Osteoblast (primary cell): ENCODE results near the gene PIK3CB. TPM values are rescaled to one million over a fixed set of nuclear protein-coding genes. Genes with fewer than 3 reads are reported as not detected.
A peak's percentile ranks its signal among the peaks of the same experiment; 100 is the strongest.
"Not testable (repeated sequence)": the region's sequence is repeated elsewhere in the genome, so short reads cannot be mapped to it uniquely, and the experiment has no call there.

ENCODE experiments used
- DNase-seq: peaks from one replicate; pipeline ENCODE4 v3.0.0; 2011; ENCODE audit warnings: low spot score, mixed read lengths; ENCODE audit not compliant: insufficient read length; ENCODE audit errors: missing footprints
- H2AFZ ChIP-seq: 2 replicates; pipeline ENCODE4 v1.6.0; 2011; ENCODE audit warnings: mild to moderate bottlenecking, low read length
- H3K27ac ChIP-seq: 2 replicates; pipeline ENCODE4 v1.5.1; 2011; ENCODE audit warnings: mild to moderate bottlenecking, low read depth, low read length, moderate library complexity
- H3K27me3 ChIP-seq: 2 replicates; pipeline ENCODE4 v1.6.0; 2012; ENCODE audit warnings: mild to moderate bottlenecking, control low read depth, inconsistent platforms, low read length, moderate library complexity; ENCODE audit not compliant: insufficient read depth
- H3K36me3 ChIP-seq: 2 replicates; pipeline ENCODE4 v1.5.1; 2011; ENCODE audit warnings: mild to moderate bottlenecking, low read length, control low read depth, moderate library complexity; ENCODE audit not compliant: insufficient read depth
- H3K4me1 ChIP-seq: 2 replicates; pipeline ENCODE4 v1.5.1; 2011; ENCODE audit warnings: mild to moderate bottlenecking, low read length, control low read depth, moderate library complexity; ENCODE audit not compliant: insufficient read depth
- H3K4me2 ChIP-seq: 2 replicates; pipeline ENCODE4 v1.6.0; 2011; ENCODE audit warnings: mild to moderate bottlenecking, low read length; ENCODE audit not compliant: insufficient read depth
- H3K4me3 ChIP-seq: fragments of 200-600 bp; sonication (generic); 3 replicates; pipeline ENCODE4 v1.5.1; 2012; ENCODE audit warnings: mild to moderate bottlenecking, low read length, inconsistent platforms; ENCODE audit not compliant: insufficient read depth
- H3K79me2 ChIP-seq: 2 replicates; pipeline ENCODE4 v1.6.0; 2012; ENCODE audit warnings: mild to moderate bottlenecking, low read length, control low read depth, inconsistent platforms; ENCODE audit not compliant: insufficient read depth
- H3K9me3 ChIP-seq: 2 replicates; pipeline ENCODE4 v1.5.1; 2011; ENCODE audit warnings: low read depth, low read length, control low read depth
- H4K20me1 ChIP-seq: 2 replicates; pipeline ENCODE4 v1.6.0; 2012; ENCODE audit warnings: mild to moderate bottlenecking, low read length, control low read depth; ENCODE audit not compliant: insufficient read depth
- CTCF ChIP-seq: IDR thresholded peaks from 2 replicates; pipeline ENCODE4 v1.5.1; 2011; ENCODE audit warnings: mild to moderate bottlenecking, low read depth, low read length, moderate library complexity; ENCODE audit errors: extremely low read depth
- total RNA-seq: library from RNA; depleted of rRNA; stranded (reverse); fragments of >200 nt; gene quantifications from 2 replicates; pipeline ENCODE4 v1.2.3, GENCODE V29; 2012

Gene PIK3CB
- total RNA-seq, 1 donor, result 14.5 TPM

DNA sequence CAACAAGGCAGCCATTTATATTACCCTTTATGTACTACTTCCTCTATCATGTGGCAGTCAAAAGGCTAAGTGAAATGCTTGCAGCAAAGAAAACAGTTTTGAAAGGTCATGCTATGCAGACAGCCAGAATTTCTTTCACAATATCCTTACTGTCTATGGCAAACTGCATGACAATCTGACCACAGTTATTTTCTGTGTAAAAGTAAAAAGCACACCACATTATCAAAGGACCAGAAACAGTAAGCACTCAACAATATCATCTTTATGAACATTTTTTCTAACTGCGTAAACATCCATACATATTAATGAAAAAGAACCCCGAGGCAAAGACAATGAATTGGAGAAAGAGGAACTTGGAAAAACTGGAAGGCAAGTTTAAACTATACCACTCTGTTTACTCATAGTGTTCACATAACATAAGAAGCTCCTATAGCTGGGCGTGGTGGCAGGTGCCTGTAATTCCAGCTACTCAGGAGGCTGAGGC lies 47.9 kb downstream of the PIK3CB start:
- peak; percentile 86 for DNase-seq
- H3K9me3 ChIP-seq, result no peaks in the 10 kb centered on the region

GRCh38 chr3:138785951-138786350 lies 48.8 kb downstream of the PIK3CB start:
- no peaks in the 10 kb centered on the region for H3K9me3 ChIP-seq
- no peak overlapping the region for H3K4me3 ChIP-seq
- H3K4me2 ChIP-seq, result no peak overlapping the region
- peaks cover 4% of the 10 kb centered on the region for H3K4me1 ChIP-seq
- no peaks in the 10 kb centered on the region for H3K36me3 ChIP-seq
- H3K27ac ChIP-seq, result no peak overlapping the region
- no peak overlapping the region for H2AFZ ChIP-seq
- no peak for TF ChIP-seq CTCF
- peaks cover 7% of the 10 kb centered on the region for H3K79me2 ChIP-seq
- no peaks in the 10 kb centered on the region for H4K20me1 ChIP-seq
- no peaks in the 10 kb centered on the region for H3K27me3 ChIP-seq
- DNase-seq, result no peak

More for the DNA sequence above, 47.9 kb downstream of the PIK3CB start:
- no peak overlapping the region for H3K4me3 ChIP-seq
- no peak for TF ChIP-seq CTCF
- no peak overlapping the region for H3K27ac ChIP-seq
- no peaks in the 10 kb centered on the region for H3K36me3 ChIP-seq
- H3K27me3 ChIP-seq, result no peaks in the 10 kb centered on the region
- no peak overlapping the region for H3K4me2 ChIP-seq
- H3K79me2 ChIP-seq, result peaks cover 4% of the 10 kb centered on the region
- no peaks in the 10 kb centered on the region for H4K20me1 ChIP-seq
- H2AFZ ChIP-seq, result no peak overlapping the region
- H3K4me1 ChIP-seq, result peaks cover 4% of the 10 kb centered on the region

GRCh38 chr3:138785362-138785857 lies 49.3 kb downstream of the PIK3CB start:
- not testable (repeated sequence) for H3K4me2 ChIP-seq, H3K4me1 ChIP-seq, H3K36me3 ChIP-seq, H3K27ac ChIP-seq, H3K27me3 ChIP-seq, H3K4me3 ChIP-seq, H4K20me1 ChIP-seq, H2AFZ ChIP-seq, H3K9me3 ChIP-seq, H3K79me2 ChIP-seq, DNase-seq

DNA sequence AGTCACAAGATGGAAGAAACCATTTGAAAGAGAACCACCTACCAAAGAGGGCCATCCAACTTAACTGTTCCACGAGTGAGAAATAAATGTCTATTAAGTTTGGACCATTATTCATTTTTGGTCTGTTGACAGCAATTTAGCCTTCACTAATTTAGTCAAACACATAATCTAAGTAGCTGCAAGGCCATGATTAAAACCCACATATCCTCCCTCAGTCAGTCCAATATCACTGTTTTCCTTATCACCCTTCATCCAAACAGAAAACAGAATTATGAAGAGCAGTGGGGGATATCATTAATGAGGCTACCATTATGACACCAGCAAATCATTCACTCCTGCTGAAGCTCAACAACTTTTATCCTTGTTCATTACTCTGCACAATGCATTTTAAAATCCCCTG lies 52.0 kb downstream of the PIK3CB start:
- no peaks in the 10 kb centered on the region for H3K9me3 ChIP-seq
- H3K4me1 ChIP-seq, result peaks cover 4% of the 10 kb centered on the region
- TF ChIP-seq CTCF, result no peak
- H3K27me3 ChIP-seq, result no peaks in the 10 kb centered on the region
- H4K20me1 ChIP-seq, result peaks cover 3% of the 10 kb centered on the region
- H2AFZ ChIP-seq, result no peak overlapping the region
- no peak overlapping the region for H3K4me2 ChIP-seq
- peaks cover 20% of the 10 kb centered on the region for H3K79me2 ChIP-seq
- H3K36me3 ChIP-seq, result no peaks in the 10 kb centered on the region
- no peak overlapping the region for H3K27ac ChIP-seq
- H3K4me3 ChIP-seq, result no peak overlapping the region
- no peak for DNase-seq
